ENCODE data around the gene GALNT18. TPM values are rescaled to one million over a fixed set of nuclear protein-coding genes. Genes with fewer than 3 reads are reported as not detected.

Gene GALNT18
- total RNA-seq, 2 donors from 2014 or later, result 7.3 to 10.9 TPM

GRCh38 chr11:11552529-11553087 lies 69.2 kb downstream of the GALNT18 start:
- H3K4me1 Mint-ChIP-seq, result no peaks in the 10 kb centered on the region
- ATAC-seq (replicated peaks), result no peak
- no peak overlapping the region for H3K4me3 Mint-ChIP-seq
- peaks cover 6% of the 10 kb centered on the region for H3K27me3 Mint-ChIP-seq
- no peaks in the 10 kb centered on the region for H3K36me3 Mint-ChIP-seq (ENCODE audit: low read depth)
- H3K27ac Mint-ChIP-seq, result no peak overlapping the region
- no peaks in the 10 kb centered on the region for H3K9me3 Mint-ChIP-seq

GRCh38 chr11:11550534-11550933 lies 71.3 kb downstream of the GALNT18 start:
- Mint-ChIP-seq H3K27me3 (peaks cover 6% of the 10 kb centered on the region), H3K27ac (no peak overlapping the region), H3K4me1 (no peaks in the 10 kb centered on the region), H3K36me3 (ENCODE audit: low read depth) (no peaks in the 10 kb centered on the region), H3K9me3 (no peaks in the 10 kb centered on the region), H3K4me3 (no peak overlapping the region)
- ATAC-seq (replicated peaks), result no peak

- H3K36me3 Mint-ChIP-seq (ENCODE audit: low read depth), result no peaks in the 10 kb centered on the region
- H3K27me3 Mint-ChIP-seq, result peaks cover 4% of the 10 kb centered on the region
- no peak for ATAC-seq (replicated peaks)
- H3K9me3 Mint-ChIP-seq, result no peaks in the 10 kb centered on the region
- no peak overlapping the region for H3K4me3 Mint-ChIP-seq
- H3K4me1 Mint-ChIP-seq, result no peaks in the 10 kb centered on the region
- no peak overlapping the region for H3K27ac Mint-ChIP-seq
Measured at GRCh38 chr11:11545285-11546275, 76.2 kb downstream of the GALNT18 start.

- ATAC-seq (replicated peaks), result no peak
- H3K4me3 Mint-ChIP-seq, result no peak overlapping the region
Measured at GRCh38 chr11:11543656-11544055, 78.1 kb downstream of the GALNT18 start.

GRCh38 chr11:11540157-11540556 lies 81.6 kb downstream of the GALNT18 start:
- H3K27me3 Mint-ChIP-seq, result peaks cover 3% of the 10 kb centered on the region
- no peaks in the 10 kb centered on the region for H3K9me3 Mint-ChIP-seq

More at GRCh38 chr11:11543656-11544055, 78.1 kb downstream of the GALNT18 start:
- Mint-ChIP-seq H3K4me1 (no peaks in the 10 kb centered on the region), H3K36me3 (ENCODE audit: low read depth) (no peaks in the 10 kb centered on the region), H3K27me3 (no peaks in the 10 kb centered on the region), H3K27ac (no peak overlapping the region), H3K9me3 (no peaks in the 10 kb centered on the region)

GRCh38 chr11:11538277-11538960 lies 83.4 kb downstream of the GALNT18 start:
- no peaks in the 10 kb centered on the region for H3K4me1 Mint-ChIP-seq
- no peak overlapping the region for H3K27ac Mint-ChIP-seq

More at GRCh38 chr11:11540157-11540556, 81.6 kb downstream of the GALNT18 start:
- H3K4me3 Mint-ChIP-seq, result no peak overlapping the region
- ATAC-seq (replicated peaks), result no peak
- H3K36me3 Mint-ChIP-seq (ENCODE audit: low read depth), result no peaks in the 10 kb centered on the region
- H3K27ac Mint-ChIP-seq, result no peak overlapping the region
- H3K4me1 Mint-ChIP-seq, result no peaks in the 10 kb centered on the region

GRCh38 chr11:11537871-11538270 lies 83.9 kb downstream of the GALNT18 start:
- H3K36me3 Mint-ChIP-seq (ENCODE audit: low read depth), result no peaks in the 10 kb centered on the region
- H3K9me3 Mint-ChIP-seq, result no peaks in the 10 kb centered on the region
- H3K4me1 Mint-ChIP-seq, result no peaks in the 10 kb centered on the region
- H3K27ac Mint-ChIP-seq, result no peak overlapping the region
- peaks cover 3% of the 10 kb centered on the region for H3K27me3 Mint-ChIP-seq
- no peak for ATAC-seq (replicated peaks)
- no peak overlapping the region for H3K4me3 Mint-ChIP-seq

More at GRCh38 chr11:11538277-11538960, 83.4 kb downstream of the GALNT18 start:
- Mint-ChIP-seq H3K36me3 (ENCODE audit: low read depth) (no peaks in the 10 kb centered on the region), H3K9me3 (no peaks in the 10 kb centered on the region), H3K27me3 (peaks cover 3% of the 10 kb centered on the region), H3K4me3 (no peak overlapping the region)
- no peak for ATAC-seq (replicated peaks)

- H3K9me3 Mint-ChIP-seq, result no peaks in the 10 kb centered on the region
- no peak overlapping the region for H3K27ac Mint-ChIP-seq
- ATAC-seq (replicated peaks), result no peak
- no peaks in the 10 kb centered on the region for H3K36me3 Mint-ChIP-seq (ENCODE audit: low read depth)
- H3K4me1 Mint-ChIP-seq, result no peaks in the 10 kb centered on the region
- H3K4me3 Mint-ChIP-seq, result no peak overlapping the region
- H3K27me3 Mint-ChIP-seq, result peaks cover 3% of the 10 kb centered on the region
Measured at GRCh38 chr11:11537372-11537771, 84.4 kb downstream of the GALNT18 start.

- ATAC-seq (replicated peaks), result no peak
Measured at GRCh38 chr11:11536650-11537049, 85.2 kb downstream of the GALNT18 start.

GRCh38 chr11:11535611-11536010 lies 86.2 kb downstream of the GALNT18 start:
- ATAC-seq (replicated peaks), result no peak
- H3K9me3 Mint-ChIP-seq, result no peaks in the 10 kb centered on the region
- H3K36me3 Mint-ChIP-seq (ENCODE audit: low read depth), result no peaks in the 10 kb centered on the region
- H3K4me1 Mint-ChIP-seq, result no peaks in the 10 kb centered on the region
- H3K27me3 Mint-ChIP-seq, result peaks cover 3% of the 10 kb centered on the region
- H3K27ac Mint-ChIP-seq, result no peak overlapping the region
- H3K4me3 Mint-ChIP-seq, result no peak overlapping the region

More at GRCh38 chr11:11536650-11537049, 85.2 kb downstream of the GALNT18 start:
- Mint-ChIP-seq H3K4me3 (no peak overlapping the region), H3K4me1 (no peaks in the 10 kb centered on the region), H3K9me3 (no peaks in the 10 kb centered on the region), H3K36me3 (ENCODE audit: low read depth) (no peaks in the 10 kb centered on the region), H3K27ac (no peak overlapping the region), H3K27me3 (peaks cover 3% of the 10 kb centered on the region)

- H3K4me1 Mint-ChIP-seq, result no peaks in the 10 kb centered on the region
- no peak overlapping the region for H3K4me3 Mint-ChIP-seq
- H3K27ac Mint-ChIP-seq, result no peak overlapping the region
- peaks cover 3% of the 10 kb centered on the region for H3K27me3 Mint-ChIP-seq
- H3K36me3 Mint-ChIP-seq (ENCODE audit: low read depth), result no peaks in the 10 kb centered on the region
- no peak for ATAC-seq (replicated peaks)
- no peaks in the 10 kb centered on the region for H3K9me3 Mint-ChIP-seq
Measured at GRCh38 chr11:11534981-11535380, 86.8 kb downstream of the GALNT18 start.

GRCh38 chr11:11533751-11534150 lies 88.1 kb downstream of the GALNT18 start:
- H3K9me3 Mint-ChIP-seq, result no peaks in the 10 kb centered on the region
- no peak overlapping the region for H3K27ac Mint-ChIP-seq
- H3K27me3 Mint-ChIP-seq, result peaks cover 3% of the 10 kb centered on the region
- H3K36me3 Mint-ChIP-seq (ENCODE audit: low read depth), result no peaks in the 10 kb centered on the region
- no peaks in the 10 kb centered on the region for H3K4me1 Mint-ChIP-seq
- no peak for ATAC-seq (replicated peaks)
- H3K4me3 Mint-ChIP-seq, result no peak overlapping the region

GRCh38 chr11:11533057-11533456 lies 88.7 kb downstream of the GALNT18 start:
- Mint-ChIP-seq H3K36me3 (ENCODE audit: low read depth) (no peaks in the 10 kb centered on the region), H3K27me3 (peaks cover 3% of the 10 kb centered on the region), H3K4me1 (no peaks in the 10 kb centered on the region), H3K4me3 (no peak overlapping the region), H3K9me3 (no peaks in the 10 kb centered on the region), H3K27ac (no peak overlapping the region)
- no peak for ATAC-seq (replicated peaks)

- Mint-ChIP-seq H3K9me3 (no peaks in the 10 kb centered on the region), H3K36me3 (ENCODE audit: low read depth) (no peaks in the 10 kb centered on the region), H3K4me1 (no peaks in the 10 kb centered on the region), H3K27me3 (peaks cover 3% of the 10 kb centered on the region), H3K27ac (no peak overlapping the region), H3K4me3 (no peak overlapping the region)
- ATAC-seq (replicated peaks), result no peak
Measured at GRCh38 chr11:11532574-11532973, 89.2 kb downstream of the GALNT18 start.
